Endometrial microvascular endothelial cells (primary cell): ENCODE measurements around the gene PAQR4. TPM values are rescaled to one million over a fixed set of nuclear protein-coding genes. Genes with fewer than 3 reads are reported as not detected.
"Not testable (repeated sequence)": the region's sequence is repeated elsewhere in the genome, so short reads cannot be mapped to it uniquely, and the experiment has no call there.

Experiments
- in situ Hi-C: cut with HindIII; loops from 2 replicates; pipeline ENCODE4 v1.10.0; 2017; ENCODE audit warnings: low sequenced_read_pairs, low pct_unique_long_range_greater_than_20kb; ENCODE audit errors: inconsistent ontology term
- total RNA-seq: library from RNA; depleted of rRNA; stranded (reverse); fragments of >200 nt; gene quantifications from one replicate; pipeline ENCODE4 v1.2.3, GENCODE V29; 2015; ENCODE audit errors: inconsistent ontology term

The PAQR4 gene
- total RNA-seq, 1 donor from 2014 or later: 27.3 TPM

DNA sequence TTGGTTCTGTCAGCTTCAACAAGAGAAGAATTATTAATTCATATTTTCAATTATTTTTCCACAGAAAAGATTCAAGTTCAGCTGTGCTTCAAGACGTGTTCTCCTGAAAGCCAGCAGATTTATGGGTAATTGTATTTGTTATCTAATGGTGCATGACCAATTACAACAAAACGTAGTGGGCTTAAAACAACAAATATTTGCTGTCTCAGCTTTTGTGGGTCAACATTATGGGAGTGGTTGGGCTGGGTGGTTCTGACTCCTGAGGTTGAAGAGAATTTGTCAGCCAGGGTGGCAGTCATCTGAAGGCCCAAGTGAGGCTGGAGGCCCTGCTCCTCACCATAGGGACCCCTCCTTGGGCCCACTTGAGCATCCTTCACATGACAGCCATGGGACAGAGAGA is 29.2 kb upstream of the PAQR4 start:
- in situ Hi-C loops: no loop called here

DNA sequence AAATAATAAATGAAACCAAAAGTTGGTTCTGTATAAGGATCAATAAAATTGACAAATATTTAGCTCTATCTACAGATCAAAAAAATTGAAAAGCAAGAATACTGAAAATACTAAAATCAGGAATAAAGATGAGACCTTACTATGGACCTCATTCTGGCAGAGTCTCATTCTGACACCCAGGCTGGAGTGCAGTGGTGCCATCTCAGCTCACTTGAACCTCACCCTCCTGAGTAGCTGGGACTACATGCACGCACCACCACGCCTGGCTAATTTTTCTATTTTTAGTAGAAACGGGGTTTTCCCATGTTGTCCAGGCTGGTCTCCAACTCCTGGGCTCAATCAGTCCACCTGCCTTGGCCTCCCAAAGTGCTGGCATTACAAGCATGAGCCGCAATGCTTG is 27.1 kb upstream of the PAQR4 start:
- in situ Hi-C loops: no loop called here

DNA sequence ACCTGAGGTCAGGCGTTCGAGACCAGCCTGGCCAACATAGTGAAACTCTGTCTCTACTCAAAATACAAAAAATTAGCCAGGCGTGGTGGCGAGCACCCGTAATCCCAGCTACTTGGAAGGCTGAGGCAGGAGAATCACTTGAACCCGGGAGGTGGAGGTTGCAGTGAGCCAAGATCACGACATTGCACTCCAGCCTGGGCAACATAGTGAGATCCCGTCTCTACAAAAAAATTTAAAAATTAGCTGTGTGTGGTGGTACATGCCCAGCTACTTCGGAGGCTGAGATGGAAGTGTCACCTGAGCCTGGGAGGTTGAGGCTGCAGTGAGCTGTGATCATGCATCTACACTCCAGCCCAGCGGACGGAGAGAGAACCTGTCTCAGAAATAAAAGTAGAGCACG is 25.4 kb upstream of the PAQR4 start:
- in situ Hi-C loops: not testable (repeated sequence)

DNA sequence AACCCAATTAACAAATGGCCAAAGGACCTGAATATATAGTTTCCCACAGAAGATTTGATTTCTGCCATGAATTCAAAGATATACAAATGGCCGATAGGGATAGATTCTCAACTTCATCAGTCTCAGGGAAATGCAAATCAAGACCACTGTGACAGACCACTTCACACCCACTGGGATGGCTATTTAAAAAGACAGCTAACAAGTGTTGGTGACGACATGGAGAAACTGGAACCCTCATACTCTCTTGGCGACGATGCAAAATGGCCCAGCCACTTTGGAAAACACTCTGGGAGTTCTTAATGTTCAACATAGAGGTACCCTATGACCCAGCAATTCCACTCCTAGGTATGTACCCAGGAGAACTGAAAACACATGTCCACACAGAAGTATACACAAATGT is 22.5 kb upstream of the PAQR4 start:
- in situ Hi-C loops: no loop called here

DNA sequence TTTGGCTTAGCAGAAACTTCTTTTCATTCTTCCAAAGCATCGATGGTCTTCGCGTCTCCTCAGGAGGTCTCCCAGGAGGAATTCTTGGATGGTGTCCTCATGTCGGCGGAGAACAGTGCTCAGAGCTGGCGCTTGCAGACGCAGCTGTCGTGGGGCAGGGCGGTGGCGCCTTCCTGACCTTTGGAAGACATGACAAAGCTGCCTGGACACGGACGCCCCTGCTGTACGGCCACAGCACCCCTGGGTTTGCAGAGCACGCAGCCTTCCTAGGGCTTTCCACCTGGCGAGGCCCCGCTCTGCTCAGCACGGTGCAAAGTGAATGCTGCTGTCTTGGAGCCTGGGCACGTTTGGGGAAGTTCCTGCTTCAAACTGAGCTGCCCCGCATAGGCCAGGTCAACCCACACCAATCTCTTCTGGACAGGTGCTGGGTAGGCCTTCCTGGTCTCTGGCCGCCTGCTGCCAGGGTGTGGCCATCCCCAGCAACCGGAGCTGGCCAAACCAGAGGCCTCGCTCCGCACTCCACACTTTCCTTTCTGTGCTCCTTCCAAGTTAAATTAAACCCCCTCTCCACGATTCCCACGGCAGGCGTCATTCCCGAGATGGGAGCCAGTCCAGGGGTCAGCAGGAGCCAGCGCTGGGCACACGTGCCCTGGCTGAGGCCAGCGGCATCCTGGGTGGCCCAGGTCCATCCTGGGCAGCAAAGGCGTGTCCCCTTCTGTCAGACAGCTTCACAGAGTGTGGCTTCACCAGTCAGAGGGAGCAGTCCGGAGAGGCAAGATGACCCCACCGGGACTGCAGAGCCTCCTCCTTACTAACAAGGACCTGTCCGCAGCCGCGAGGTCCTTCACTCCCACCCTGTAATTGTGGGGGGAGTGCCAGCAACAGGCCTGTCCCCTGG is 20.1 kb upstream of the PAQR4 start:
- in situ Hi-C loops: no loop called here

DNA sequence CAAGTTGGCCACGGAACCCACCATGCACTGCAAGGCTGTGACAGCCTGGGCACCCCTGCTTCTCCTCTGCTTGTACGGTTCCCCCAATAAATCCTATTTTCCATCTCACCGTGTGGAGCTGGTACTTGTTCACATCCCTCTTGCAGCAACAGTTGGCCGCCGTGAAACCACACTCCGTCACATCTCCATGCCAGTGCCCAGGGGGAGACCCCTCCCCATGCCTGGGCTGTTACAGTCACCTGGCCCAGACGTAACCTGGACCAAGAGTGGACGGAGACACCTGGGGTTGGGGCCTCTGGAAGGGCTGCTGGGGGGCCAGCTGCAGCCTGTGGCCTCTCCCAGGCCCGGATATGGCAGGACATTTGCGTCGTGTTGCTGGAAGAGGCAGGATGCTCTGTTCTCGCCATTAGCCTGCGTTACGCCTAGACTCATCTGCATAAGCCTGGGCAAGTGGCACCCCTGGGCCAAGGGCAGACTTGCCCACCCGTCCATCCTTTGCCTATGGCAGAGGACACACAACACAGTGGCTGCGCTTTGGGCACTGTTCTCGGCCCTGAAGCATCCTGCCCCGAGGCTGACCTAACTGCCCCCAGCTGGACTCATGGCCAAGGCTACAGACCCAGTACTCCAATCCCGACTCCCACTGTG is 19.3 kb upstream of the PAQR4 start:
- in situ Hi-C loops: no loop called here

DNA sequence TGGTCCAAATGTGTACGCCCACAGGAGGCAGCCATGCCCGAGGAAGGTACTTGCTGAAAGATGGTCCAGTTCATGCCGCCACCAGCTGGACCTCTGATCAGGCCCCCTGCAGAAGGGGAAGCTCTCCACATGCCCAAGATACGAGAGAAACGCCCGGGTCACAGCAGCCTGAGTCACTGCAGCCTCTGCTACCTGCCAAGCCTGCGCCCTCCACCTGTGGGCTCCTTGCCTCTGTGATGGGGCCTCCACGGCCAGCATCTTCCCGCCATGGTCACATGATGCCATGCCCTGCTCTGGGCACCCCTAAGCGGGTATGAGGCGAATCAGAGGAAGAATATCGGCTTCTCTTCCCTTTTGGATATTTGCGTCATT is 18.8 kb upstream of the PAQR4 start:
- in situ Hi-C loops: no loop called here

DNA sequence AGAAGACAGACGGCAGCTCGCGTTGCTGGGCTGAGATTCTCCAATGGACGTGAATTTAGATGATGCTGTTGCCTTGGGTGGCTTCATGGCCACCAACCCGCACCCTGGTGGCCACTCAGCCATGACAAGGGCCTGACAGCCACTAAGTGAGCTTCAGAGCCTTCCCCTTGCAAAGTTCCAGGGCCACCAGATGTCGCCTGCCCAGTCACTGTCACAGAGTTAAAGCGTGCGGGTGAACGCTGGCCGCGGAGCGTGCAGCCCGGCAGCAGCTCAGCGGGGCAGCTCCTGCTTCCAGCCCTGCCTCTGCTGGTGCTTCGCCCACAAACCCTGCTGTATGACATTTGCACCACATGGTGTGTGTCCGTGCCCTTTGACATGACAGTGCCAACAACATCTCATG is 18.4 kb upstream of the PAQR4 start:
- in situ Hi-C loops: no loop called here

DNA sequence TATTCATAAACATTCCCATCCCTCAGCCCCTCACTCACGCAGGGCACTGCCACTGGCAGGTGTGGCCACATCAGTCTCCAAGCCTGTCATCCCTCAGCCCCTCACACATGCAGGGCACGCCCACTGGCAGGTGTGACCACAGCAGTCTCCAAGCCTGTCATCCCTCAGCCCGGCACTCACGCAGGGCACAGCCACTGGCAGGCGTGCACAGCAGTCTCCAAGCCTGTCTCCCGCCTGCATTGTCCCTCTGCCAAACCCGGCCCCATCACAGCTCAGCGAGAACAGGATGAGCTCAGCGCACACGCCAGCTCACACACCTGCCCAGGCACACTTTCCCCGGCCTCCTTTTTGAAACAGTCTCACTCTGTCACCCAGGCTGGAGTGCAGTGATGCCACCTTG is 16.5 kb upstream of the PAQR4 start:
- in situ Hi-C loops: no loop called here

DNA sequence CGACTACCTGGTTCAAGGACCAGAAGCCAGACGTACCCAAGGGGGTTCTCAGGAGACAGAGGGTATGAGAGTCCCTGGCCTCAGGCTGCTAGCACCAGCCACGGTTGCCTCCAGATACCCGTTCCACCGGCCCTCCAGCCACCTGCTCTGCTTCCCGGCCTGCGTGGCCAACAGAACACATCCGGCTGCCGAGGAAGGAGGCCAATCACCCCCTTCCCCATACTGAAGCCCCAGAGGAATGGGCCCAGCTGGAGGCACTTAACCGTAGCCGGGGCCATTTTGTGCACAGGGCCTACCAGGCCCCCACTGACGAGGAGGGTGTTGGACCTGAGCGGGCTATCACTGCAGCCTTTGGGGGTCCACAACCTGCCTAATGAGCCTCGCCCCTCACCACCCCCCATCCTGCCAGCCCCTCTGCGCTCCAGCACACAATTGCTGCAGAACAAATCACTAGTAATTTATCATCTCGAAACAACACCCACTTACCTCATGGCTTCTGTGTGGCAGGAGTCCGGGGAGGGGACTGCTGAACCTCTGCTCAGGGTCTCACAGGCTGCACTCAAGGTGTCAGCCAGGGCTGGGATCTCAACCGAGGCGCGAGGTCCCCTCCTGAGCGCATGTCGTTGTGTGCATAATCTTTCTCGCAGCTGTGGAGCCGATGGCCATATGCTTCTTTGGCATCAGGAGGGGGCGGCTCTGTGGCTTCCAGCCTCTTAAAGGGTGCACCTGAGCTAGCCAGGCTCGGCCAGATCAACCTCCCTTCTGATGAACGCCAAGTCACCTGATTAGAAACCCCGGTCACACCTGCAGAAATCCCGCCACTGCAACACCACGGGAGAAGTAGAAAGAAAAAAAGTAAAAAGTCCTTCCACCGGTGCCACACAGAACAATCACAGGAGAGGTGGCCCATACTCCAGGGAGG is 15.2 kb upstream of the PAQR4 start:
- in situ Hi-C loops: no loop called here

DNA sequence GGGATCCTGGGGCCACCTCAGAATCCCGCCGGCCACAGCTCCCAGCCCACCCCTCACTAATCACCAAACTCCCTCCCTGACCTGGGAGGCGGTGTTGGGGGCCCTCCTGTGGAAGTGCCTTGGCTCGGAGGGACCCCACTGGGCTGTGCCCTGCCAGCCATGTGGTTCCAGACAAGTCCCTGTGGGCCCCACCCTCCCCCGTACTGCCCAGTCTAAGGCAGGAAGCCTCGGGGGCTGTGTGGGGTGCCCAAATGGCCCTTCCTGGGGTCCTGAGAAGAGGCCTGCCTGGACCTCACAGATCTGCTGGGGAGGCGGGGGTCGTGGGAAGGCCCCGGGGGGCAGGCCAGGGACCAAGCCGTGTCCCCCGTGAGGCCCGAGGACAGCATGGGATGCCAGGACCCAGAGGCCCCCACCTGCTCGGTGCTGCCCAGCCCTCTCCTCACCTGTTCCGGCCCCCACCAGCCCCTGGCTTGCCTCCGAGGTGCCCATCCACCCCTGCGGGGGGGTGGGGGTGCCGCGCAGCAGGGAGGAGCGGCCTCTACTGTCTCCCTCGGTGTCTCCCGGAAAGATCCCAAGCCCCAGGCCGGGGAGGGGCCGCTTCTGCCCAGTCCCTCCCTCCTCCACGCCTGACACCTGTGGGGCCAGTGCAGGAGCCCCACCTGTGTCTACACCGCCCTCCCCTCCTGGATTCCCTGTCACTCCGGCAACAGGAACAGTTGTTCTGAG is 14.3 kb upstream of the PAQR4 start:
- in situ Hi-C loops: no loop called here

DNA sequence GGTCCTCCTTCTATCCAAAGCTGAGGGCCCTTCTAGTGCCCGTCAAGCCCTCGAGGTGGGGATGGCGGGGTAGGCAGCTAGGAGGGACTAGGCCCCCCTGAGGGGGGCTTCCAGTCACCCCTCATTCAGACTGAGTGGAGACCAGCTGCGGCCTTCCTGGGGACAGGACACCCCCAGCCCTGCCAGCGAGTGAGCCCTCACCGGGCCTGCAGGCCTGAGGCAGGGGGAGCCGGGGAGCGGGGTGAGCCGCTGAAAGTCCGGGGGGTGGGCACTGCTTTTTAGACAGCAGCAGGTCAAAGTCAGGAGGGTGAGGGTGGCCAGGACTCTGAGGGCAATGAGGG is 13.7 kb upstream of the PAQR4 start:
- in situ Hi-C loops: no loop called here

DNA sequence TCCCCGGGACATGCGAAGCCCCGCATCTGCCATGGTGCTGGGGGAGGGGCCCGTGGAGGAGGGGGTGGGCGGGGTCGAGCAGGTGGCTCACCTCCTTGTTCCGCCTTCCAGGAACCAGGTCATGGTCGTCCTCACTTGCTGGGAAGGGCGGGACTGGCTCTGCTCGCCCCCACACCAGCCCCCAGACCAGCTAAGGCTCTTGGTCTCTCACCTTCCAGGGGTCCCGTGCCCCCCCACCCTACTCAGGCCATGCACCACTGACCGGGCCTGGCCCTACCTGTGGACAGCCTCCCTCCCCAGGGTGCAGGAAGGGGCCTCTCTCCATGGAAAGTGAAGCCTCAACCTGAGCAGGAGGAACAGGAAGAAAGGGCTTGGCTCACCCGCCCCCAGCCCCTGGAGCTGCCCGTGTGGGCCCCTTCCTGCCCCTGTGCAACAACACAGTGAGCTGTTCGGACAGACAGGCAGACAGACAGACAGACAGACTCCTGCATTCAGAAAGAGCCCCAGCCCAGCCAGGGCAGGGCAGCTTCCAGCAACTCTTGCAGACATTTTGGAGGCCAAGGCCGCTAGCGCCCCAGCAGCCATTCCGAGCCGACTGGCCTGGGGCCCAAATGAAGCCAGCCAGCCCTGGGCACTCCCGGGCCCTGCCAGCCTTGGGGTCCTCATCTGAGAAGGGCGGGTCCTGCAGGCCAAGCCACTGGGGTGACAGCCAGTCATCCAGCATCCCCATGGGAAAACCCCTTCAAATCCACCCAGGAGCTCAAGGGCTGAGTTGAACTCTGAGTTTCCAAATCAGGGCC is 13.2 kb upstream of the PAQR4 start:
- in situ Hi-C loops: no loop called here

DNA sequence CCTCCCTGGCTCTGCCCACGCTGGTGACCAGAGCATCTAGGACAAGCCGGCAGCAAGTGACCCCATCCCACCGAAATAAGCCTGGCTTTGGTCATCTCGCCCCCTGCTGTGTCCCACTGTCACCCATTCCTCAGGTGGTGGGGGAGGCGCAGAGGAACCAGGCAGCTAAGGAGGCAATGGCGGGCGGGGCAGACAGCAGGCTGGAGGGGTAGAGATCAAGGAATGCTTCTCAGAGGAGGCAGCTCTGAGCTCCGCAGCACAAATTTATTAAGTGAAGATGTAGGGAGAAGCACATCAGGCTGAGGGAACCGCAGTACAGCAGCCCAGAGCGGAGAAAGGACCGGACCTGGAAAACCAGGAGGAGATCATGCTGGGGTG is 12.6 kb upstream of the PAQR4 start:
- in situ Hi-C loops: no loop called here

DNA sequence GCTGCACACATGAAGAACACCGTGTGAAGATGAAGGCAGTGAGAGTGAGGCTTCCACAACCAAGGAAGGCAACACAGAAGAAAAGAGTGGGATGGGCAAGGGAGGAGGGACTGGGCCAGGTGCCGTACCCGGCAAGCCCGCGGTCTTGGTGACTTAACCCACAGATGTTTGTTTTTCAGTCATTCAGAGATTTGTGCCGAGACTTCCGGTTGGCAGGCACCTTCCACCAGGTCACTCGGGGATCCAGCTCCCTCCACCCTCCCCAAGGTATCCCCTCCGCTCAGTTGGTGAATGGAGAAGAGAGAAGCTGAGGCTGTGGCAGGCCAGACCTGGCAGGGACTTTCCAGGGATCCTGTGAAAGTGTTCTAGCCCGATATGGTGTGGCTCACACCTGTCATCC is 9.9 kb upstream of the PAQR4 start:
- in situ Hi-C loops: no loop called here

DNA sequence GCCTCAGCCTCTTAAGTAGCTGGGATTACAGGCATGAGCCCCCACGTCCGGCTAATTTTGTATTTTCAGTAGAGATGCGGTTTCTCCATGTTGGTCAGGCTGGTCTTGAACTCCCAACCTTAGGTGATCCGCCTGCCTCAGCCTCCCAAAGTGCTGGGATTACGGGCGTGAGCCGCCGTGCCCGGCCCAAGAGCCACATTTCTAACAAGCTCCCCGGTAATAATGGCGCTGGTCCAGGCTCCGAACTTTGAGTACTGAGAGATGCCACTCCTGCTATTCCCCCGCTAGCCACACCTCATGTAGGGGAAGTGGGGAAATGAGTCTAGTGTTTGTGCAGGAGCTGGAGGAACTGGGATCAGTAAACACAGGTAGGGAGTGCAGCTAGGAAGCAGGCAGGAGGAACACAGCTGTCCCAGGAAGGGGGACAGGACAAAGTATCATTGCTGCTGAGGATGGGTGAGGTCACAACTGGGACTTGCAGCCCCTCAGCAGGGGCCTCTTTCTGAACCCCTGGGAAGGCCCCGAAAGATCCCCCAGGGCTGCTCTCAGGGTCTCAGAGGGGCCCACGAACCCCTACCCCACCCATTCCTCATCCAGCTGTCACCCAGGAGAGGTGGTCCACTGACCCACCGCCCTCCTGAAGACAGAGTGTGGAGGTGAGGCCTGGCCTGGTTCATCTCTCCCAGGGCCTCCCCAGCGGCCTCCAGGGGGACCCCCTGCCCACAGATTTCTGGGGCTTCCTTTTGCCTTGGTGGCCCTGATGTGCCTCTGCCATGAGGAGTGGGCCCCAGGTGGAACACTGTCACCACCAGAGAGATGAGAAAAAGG is 8.8 kb upstream of the PAQR4 start:
- in situ Hi-C loops: no loop called here

DNA sequence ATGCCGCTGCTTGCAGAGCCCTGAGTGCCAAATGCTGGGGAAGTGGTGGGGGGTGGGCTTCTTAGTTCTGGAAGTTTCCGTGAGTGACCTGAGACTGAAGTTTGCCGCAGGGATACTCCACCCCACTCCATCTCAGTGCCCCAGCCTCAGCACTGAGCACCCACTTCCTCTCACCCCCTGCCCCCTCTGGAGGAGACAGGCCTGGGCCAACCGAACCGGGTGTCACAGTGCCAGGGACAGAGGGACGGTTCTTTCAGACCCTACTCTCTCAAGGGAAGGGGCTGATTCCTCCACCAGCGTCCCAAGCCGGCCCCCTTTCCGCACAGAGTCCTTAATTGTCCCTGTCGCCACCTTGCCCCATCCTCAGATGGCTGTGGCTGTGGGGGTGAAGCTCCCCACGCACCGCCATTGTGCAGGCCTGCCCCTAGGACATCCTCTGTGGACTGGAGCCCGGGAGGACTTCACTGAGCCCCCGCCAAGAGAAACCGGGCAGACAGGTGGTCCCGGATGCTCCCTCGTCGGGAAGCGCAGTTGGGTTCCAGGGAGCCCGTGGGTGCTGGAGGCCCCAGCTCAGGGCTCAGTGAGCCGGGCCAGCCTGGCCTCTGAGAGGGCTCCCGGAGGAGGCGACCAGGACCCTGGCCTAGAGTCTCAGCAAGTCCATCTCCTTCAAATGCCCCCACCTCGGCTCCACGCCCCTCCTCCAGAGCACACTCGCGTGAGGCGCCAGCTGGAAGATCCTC is 6.6 kb upstream of the PAQR4 start:
- in situ Hi-C loops: no loop called here
